IMR-90 (cell line): ENCODE results near the gene ZBTB4. TPM values are rescaled to one million over a fixed set of nuclear protein-coding genes. Genes with fewer than 3 reads are reported as not detected.
A peak's percentile ranks its signal among the peaks of the same experiment; 100 is the strongest.

Experiments
- ATAC-seq: fragments of 200-7000 bp; cut with Tn5 transposase; 2 replicates; pipeline ENCODE4 v1.9.1; 2020; ENCODE audit warnings: low read depth, mild to moderate bottlenecking, moderate library complexity
- BruUV-seq: library from RNA; stranded (reverse); fragments of 400-500 nt; replicated peaks from 2 replicates; lab custom pipeline; 2021; lab: Mats Ljungman, UMichigan
- CTCF ChIA-PET: fragments of 300-600 bp; formaldehyde crosslinking; extraction: SDS; loops from one replicate; lab custom pipeline; 2021; ENCODE audit warnings: antibody characterized with exemption; lab: Yijun Ruan, JAX
- POLR2A ChIA-PET: fragments of 300-600 bp; sonication (Branson Sonifier 250); formaldehyde crosslinking; loops from one replicate; lab custom pipeline; 2022; ENCODE audit warnings: antibody characterized with exemption; ENCODE audit not compliant: unreplicated experiment; lab: Charles Lee
- DNase-seq: peaks from one replicate; pipeline ENCODE4 v3.0.0; 2013
- H2AFZ ChIP-seq: replicated peaks from 2 replicates; pipeline ENCODE3; 2013; ENCODE audit warnings: low read length, mild to moderate bottlenecking; ENCODE audit not compliant: poor library complexity
- H2AK5ac ChIP-seq: 2 replicates; pipeline ENCODE4 v1.6.1; 2013; ENCODE audit warnings: low read depth, low read length, inconsistent platforms
- H2AK9ac ChIP-seq: replicated peaks from 2 replicates; pipeline ENCODE3; 2013; ENCODE audit warnings: mild to moderate bottlenecking, low read depth, low read length, moderate library complexity; ENCODE audit not compliant: poor library complexity
- H2BK120ac ChIP-seq: 2 replicates; pipeline ENCODE4 v1.6.1; 2013; ENCODE audit warnings: low read depth, low read length, inconsistent platforms
- H2BK15ac ChIP-seq: 3 replicates; pipeline ENCODE4 v1.6.1; 2013; ENCODE audit warnings: low read depth, low read length, inconsistent platforms
- H2BK20ac ChIP-seq: 2 replicates; pipeline ENCODE4 v1.6.1; 2013; ENCODE audit warnings: low read depth, mild to moderate bottlenecking, inconsistent platforms, low read length, moderate library complexity
- H2BK5ac ChIP-seq: 2 replicates; pipeline ENCODE4 v1.6.1; 2013; ENCODE audit warnings: mild to moderate bottlenecking, low read depth, low read length, inconsistent platforms; ENCODE audit not compliant: poor library complexity, severe bottlenecking
- H3K14ac ChIP-seq: replicated peaks from 2 replicates; pipeline ENCODE4 v1.6.1; 2013; ENCODE audit warnings: low read depth, low read length, inconsistent platforms
- H3K18ac ChIP-seq: 2 replicates; pipeline ENCODE4 v1.6.1; 2013; ENCODE audit warnings: low read depth, low read length, control low read depth
- H3K23ac ChIP-seq: 2 replicates; pipeline ENCODE4 v1.6.1; 2013; ENCODE audit warnings: low read depth, low read length, inconsistent platforms
- H3K27ac ChIP-seq: 2 replicates; pipeline ENCODE4 v1.5.1; 2013; ENCODE audit warnings: mild to moderate bottlenecking, control low read depth, low read length; ENCODE audit not compliant: insufficient read depth
- H3K27me3 ChIP-seq: 2 replicates; pipeline ENCODE4 v1.6.1; 2013; ENCODE audit warnings: low read length; ENCODE audit not compliant: control insufficient read depth, insufficient read depth
- H3K36me3 ChIP-seq: 2 replicates; pipeline ENCODE4 v1.6.1; 2013; ENCODE audit warnings: low read length, mixed read lengths; ENCODE audit not compliant: control insufficient read depth, insufficient read depth
- H3K4ac ChIP-seq: 2 replicates; pipeline ENCODE4 v1.6.1; 2013; ENCODE audit warnings: low read depth, low read length, inconsistent platforms
- H3K4me1 ChIP-seq: 2 replicates; pipeline ENCODE4 v1.6.1; 2013; ENCODE audit warnings: low read length, mixed read lengths; ENCODE audit not compliant: control insufficient read depth, insufficient read depth
- H3K4me2 ChIP-seq: 2 replicates; pipeline ENCODE4 v1.6.1; 2013; ENCODE audit warnings: low read depth, mild to moderate bottlenecking, control low read depth, low read length, moderate library complexity
- H3K4me3 ChIP-seq: 2 replicates; pipeline ENCODE4 v1.5.1; 2013; ENCODE audit warnings: low read depth, mild to moderate bottlenecking, control low read depth, low read length, moderate library complexity; ENCODE audit not compliant: insufficient read depth
- H3K56ac ChIP-seq: 2 replicates; pipeline ENCODE4 v1.6.1; 2013; ENCODE audit warnings: low read length, inconsistent platforms; ENCODE audit not compliant: insufficient read depth; ENCODE audit errors: extremely low read depth
- H3K79me1 ChIP-seq, 2 experiments: 2 replicates each; pipeline ENCODE4 v1.6.1; 2013; ENCODE audit warnings: low read length in 2 of 2, inconsistent platforms in 1 of 2, low read depth in 1 of 2
- H3K9ac ChIP-seq: 2 replicates; pipeline ENCODE4 v1.6.1; 2013; ENCODE audit warnings: low read depth, low read length, control low read depth
- H3K9me1 ChIP-seq: 2 replicates; pipeline ENCODE4 v1.6.1; 2013; ENCODE audit warnings: low read length, inconsistent platforms; ENCODE audit not compliant: insufficient read depth
- H3K9me3 ChIP-seq: 2 replicates; pipeline ENCODE4 v1.6.1; 2013; ENCODE audit warnings: low read length; ENCODE audit not compliant: control insufficient read depth, insufficient read depth
- H4K20me1 ChIP-seq: 2 replicates; pipeline ENCODE4 v1.6.1; 2013; ENCODE audit warnings: low read length, inconsistent platforms; ENCODE audit not compliant: insufficient read depth
- H4K5ac ChIP-seq: 2 replicates; pipeline ENCODE4 v1.6.1; 2013; ENCODE audit warnings: mild to moderate bottlenecking, low read depth, low read length, control low read depth
- H4K8ac ChIP-seq, 2 experiments: 2 replicates each; pipeline ENCODE4 v1.6.1; 2013; ENCODE audit warnings: low read depth in 2 of 2, low read length in 2 of 2, control low read depth in 1 of 2, inconsistent platforms in 1 of 2
- H4K91ac ChIP-seq: 2 replicates; pipeline ENCODE4 v1.6.1; 2013; ENCODE audit warnings: low read depth, low read length, inconsistent platforms; ENCODE audit not compliant: insufficient read depth
- BHLHE40 ChIP-seq: fragments of 150-350 bp; IDR thresholded peaks from 2 replicates; pipeline ENCODE4 v1.6.1; 2016; ENCODE audit warnings: mild to moderate bottlenecking, low read depth, low read length
- CEBPB ChIP-seq: IDR thresholded peaks from 2 replicates; pipeline ENCODE4 v1.6.1; 2012; ENCODE audit warnings: low read depth, low read length, improper control_type of control experiment
- CHD1 ChIP-seq: IDR thresholded peaks from 2 replicates; pipeline ENCODE4 v1.6.1; 2012; ENCODE audit warnings: low read depth, low read length, improper control_type of control experiment
- FOS ChIP-seq: fragments of 150-350 bp; IDR thresholded peaks from 2 replicates; pipeline ENCODE4 v1.6.1; 2016; ENCODE audit warnings: low read depth, low read length
- MAFK ChIP-seq: IDR thresholded peaks from 2 replicates; pipeline ENCODE4 v1.6.1; 2012; ENCODE audit warnings: low read depth, low read length, improper control_type of control experiment
- MAZ ChIP-seq: IDR thresholded peaks from 2 replicates; pipeline ENCODE4 v1.6.1; 2012; ENCODE audit warnings: low read depth, mild to moderate bottlenecking, low read length, improper control_type of control experiment, moderate library complexity, borderline replicate concordance
- MXI1 ChIP-seq: IDR thresholded peaks from 2 replicates; pipeline ENCODE4 v1.6.1; 2012; ENCODE audit warnings: low read depth, mild to moderate bottlenecking, low read length, moderate library complexity, borderline replicate concordance
- NFE2L2 ChIP-seq: fragments of 150-350 bp; IDR thresholded peaks from 2 replicates; pipeline ENCODE4 v1.6.1; 2016; ENCODE audit warnings: low read depth, mild to moderate bottlenecking, low read length
- POLR2A ChIP-seq: IDR thresholded peaks from 2 replicates; pipeline ENCODE4 v1.6.1; 2012; ENCODE audit warnings: mild to moderate bottlenecking, low read depth, low read length
- RAD21 ChIP-seq: IDR thresholded peaks from 2 replicates; pipeline ENCODE4 v1.6.1; 2012; ENCODE audit warnings: low read length, improper control_type of control experiment
- RCOR1 ChIP-seq: IDR thresholded peaks from 2 replicates; pipeline ENCODE4 v1.6.1; 2012; ENCODE audit warnings: mild to moderate bottlenecking, low read length, improper control_type of control experiment; ENCODE audit not compliant: insufficient replicate concordance
- WGBS, 2 experiments: methylation state at CpG; one replicate each; pipeline versions ENCODE4 v1.1.5 to v1.1.7; 2013; ENCODE audit warnings: missing lambda C conversion rate in 2 of 2; ENCODE audit not compliant: insufficient read length in 1 of 2; ENCODE audit errors: extremely low coverage in 2 of 2; 5-methylcytosine and 5-hydroxymethylcytosine counted together
- dilution Hi-C: fragments of 300-500 bp; cut with HindIII; formaldehyde crosslinking; loops from one replicate; pipeline ENCODE4 v1.14.3; 2018; ENCODE audit warnings: low sequenced_read_pairs; ENCODE audit not compliant: unreplicated experiment
- in situ Hi-C: fragments of 300-500 bp; cut with MboI; formaldehyde crosslinking; loops from 3 replicates; pipeline ENCODE4 v1.14.3; 2019; ENCODE audit warnings: low sequenced_read_pairs, inconsistent platforms, mixed read lengths
- intact Hi-C: fragments of 100-400 bp; cut with micrococcal nuclease; formaldehyde crosslinking; loops from 2 replicates; pipeline ENCODE4 v1.10.0; 2022
- polyA plus RNA-seq, 3 experiments: library from polyadenylated mRNA; depleted of rRNA; stranded (reverse); fragments of >200 nt; gene quantifications; 2 replicates each; pipeline ENCODE4 v1.2.3, GENCODE V29; 2012; ENCODE audit warnings: low replicate concordance in 1 of 3
- total RNA-seq: library from RNA; depleted of rRNA; stranded (reverse); fragments of >200 nt; gene quantifications from 2 replicates; pipeline ENCODE4 v1.2.3, GENCODE V29; 2012
- TF ChIP-seq, protein P1 (sequence below): fragments of 150-350 bp; IDR thresholded peaks from 2 replicates; pipeline ENCODE4 v1.6.1; 2016; ENCODE audit warnings: low read depth, mild to moderate bottlenecking, low read length, moderate library complexity, borderline replicate concordance
- TF ChIP-seq, protein P2 (sequence below): conservative IDR thresholded peaks from 2 replicates; pipeline ENCODE4 v1.5.1; 2012; ENCODE audit warnings: mild to moderate bottlenecking, low read depth, low read length, improper control_type of control experiment
- TF ChIP-seq, protein P3 (sequence below): fragments of 150-350 bp; IDR thresholded peaks from 2 replicates; pipeline ENCODE4 v1.6.1; 2017; ENCODE audit warnings: mild to moderate bottlenecking, antibody characterized with exemption, low read length, low read depth

The ZBTB4 gene
- total and polyA plus RNA-seq, 2 of the 4 experiments (the other 2 are of a cell fraction), result 6.3 to 20.3 TPM

DNA sequence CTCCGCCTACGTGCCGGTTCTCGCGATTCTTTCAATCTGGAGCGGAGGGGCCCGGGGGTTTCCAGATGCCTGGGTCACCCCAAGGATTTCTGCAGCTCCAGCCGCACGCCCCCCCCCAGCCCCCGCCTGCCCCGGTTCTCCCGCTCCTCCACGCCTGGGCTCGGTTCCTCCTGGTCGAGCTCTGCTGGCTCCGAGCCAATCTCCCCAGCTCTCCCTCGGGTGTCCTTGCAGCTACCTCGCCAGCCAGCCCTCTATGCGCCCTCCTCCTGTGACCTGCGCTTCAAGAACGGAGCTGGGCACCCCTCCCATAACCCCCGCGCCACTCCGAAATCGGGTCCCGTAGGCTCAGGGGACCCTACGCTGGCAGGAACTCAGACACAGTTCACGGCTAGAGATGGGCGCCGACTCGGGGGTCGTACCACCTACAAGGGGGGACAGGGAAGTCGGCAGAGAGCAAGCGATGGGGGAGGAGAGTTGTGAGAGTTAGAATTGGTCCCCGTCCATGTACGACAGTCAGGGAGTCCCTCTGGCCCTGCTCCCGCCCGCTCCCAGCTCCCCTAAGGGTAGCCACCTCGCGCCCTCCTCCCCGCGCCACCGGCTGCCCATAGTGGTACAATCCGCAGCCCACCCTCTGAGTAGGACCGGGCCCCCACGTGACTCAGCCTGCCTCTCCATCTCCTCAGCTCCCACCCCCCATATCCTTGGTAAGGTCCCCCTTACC is 39.2 kb downstream of the ZBTB4 start:
- DNase-seq (no peak), ATAC-seq (0 out of 2 replicates have a peak, but pooled peaks have one; percentile 6)
- POLR2A ChIA-PET, result interaction anchor here (0.6 kb wide), 1 partner anchor 935 kb away, joined by 3 read pairs; no protein-coding TSS in a partner anchor
- intact Hi-C loops (no loop called here), in situ Hi-C loops (no loop called here), dilution Hi-C loops (no loop called here)
- Histone ChIP-seq H4K8ac (peak overlapping the region; percentile 84 to 94; a peak in 3 of 4 replicates), H3K36me3 (no peaks in the 10 kb centered on the region), H2AK9ac (peak overlapping the region; percentile 93), H2AFZ (peak overlapping the region; percentile 84), H2BK15ac (0 out of 3 replicates have a peak overlapping the region, but pooled peaks have one; percentile 23), H3K4me3 (peak overlapping the region; percentile 48), H2BK20ac (no peak overlapping the region), H3K4me2 (peak overlapping the region; percentile 80), H3K4ac (peak overlapping the region; percentile 51), H3K27ac (no peak overlapping the region; the same call in 1 of the 2 replicates), H3K9me3 (no peaks in the 10 kb centered on the region), H3K9ac (peak overlapping the region; percentile 67), H3K18ac (peak overlapping the region; percentile 65), H3K9me1 (0 out of 2 replicates have a peak, but pooled peaks cover 5% of the 10 kb centered on the region), H3K27me3 (peaks cover 34% of the 10 kb centered on the region), H4K20me1 (peaks cover 3% of the 10 kb centered on the region; the same call in 1 of the 2 replicates), H3K23ac (peak overlapping the region; percentile 75; the same call in 1 of the 2 replicates), H2AK5ac (peak overlapping the region; percentile 68), H2BK5ac (no peak overlapping the region), H3K56ac (no peak overlapping the region), H3K14ac (0 out of 2 replicates have a peak overlapping the region, but pooled peaks have one; percentile 69), H4K5ac (peak overlapping the region; percentile 97), H3K79me1 (peaks cover 0 to 2% of the 10 kb centered on the region in 2 experiments; a peak in 1 of 4 replicates), H3K4me1 (peaks cover 19% of the 10 kb centered on the region), H2BK120ac (no peak overlapping the region; the same call in 1 of the 2 replicates), H4K91ac (peak overlapping the region; percentile 74; the same call in 1 of the 2 replicates)
- CTCF ChIA-PET, result no interaction called here
- 3% methylated on average over 10 of the region's 46 CpGs; no CpG with 5 or more reads in 1 of the 2 experiments for WGBS, 2 experiments
- BruUV-seq, result no TSS peak
- TF ChIP-seq POLR2A, result no peak
- TF ChIP-seq, protein P1, sequence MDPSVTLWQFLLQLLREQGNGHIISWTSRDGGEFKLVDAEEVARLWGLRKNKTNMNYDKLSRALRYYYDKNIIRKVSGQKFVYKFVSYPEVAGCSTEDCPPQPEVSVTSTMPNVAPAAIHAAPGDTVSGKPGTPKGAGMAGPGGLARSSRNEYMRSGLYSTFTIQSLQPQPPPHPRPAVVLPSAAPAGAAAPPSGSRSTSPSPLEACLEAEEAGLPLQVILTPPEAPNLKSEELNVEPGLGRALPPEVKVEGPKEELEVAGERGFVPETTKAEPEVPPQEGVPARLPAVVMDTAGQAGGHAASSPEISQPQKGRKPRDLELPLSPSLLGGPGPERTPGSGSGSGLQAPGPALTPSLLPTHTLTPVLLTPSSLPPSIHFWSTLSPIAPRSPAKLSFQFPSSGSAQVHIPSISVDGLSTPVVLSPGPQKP, result no peak
- no peak for TF ChIP-seq CHD1
- TF ChIP-seq MAZ, result no peak
- TF ChIP-seq, protein P2, sequence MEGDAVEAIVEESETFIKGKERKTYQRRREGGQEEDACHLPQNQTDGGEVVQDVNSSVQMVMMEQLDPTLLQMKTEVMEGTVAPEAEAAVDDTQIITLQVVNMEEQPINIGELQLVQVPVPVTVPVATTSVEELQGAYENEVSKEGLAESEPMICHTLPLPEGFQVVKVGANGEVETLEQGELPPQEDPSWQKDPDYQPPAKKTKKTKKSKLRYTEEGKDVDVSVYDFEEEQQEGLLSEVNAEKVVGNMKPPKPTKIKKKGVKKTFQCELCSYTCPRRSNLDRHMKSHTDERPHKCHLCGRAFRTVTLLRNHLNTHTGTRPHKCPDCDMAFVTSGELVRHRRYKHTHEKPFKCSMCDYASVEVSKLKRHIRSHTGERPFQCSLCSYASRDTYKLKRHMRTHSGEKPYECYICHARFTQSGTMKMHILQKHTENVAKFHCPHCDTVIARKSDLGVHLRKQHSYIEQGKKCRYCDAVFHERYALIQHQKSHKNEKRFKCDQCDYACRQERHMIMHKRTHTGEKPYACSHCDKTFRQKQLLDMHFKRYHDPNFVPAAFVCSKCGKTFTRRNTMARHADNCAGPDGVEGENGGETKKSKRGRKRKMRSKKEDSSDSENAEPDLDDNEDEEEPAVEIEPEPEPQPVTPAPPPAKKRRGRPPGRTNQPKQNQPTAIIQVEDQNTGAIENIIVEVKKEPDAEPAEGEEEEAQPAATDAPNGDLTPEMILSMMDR, result no peak
- TF ChIP-seq MAFK, result no peak
- TF ChIP-seq, protein P3, sequence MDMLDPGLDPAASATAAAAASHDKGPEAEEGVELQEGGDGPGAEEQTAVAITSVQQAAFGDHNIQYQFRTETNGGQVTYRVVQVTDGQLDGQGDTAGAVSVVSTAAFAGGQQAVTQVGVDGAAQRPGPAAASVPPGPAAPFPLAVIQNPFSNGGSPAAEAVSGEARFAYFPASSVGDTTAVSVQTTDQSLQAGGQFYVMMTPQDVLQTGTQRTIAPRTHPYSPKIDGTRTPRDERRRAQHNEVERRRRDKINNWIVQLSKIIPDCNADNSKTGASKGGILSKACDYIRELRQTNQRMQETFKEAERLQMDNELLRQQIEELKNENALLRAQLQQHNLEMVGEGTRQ, result no peak; the same call in 1 of the 2 replicates
- TF ChIP-seq FOS, result no peak
- TF ChIP-seq NFE2L2, result no peak
- no peak for TF ChIP-seq RAD21
- no peak for TF ChIP-seq RCOR1
- TF ChIP-seq CEBPB, result no peak
- TF ChIP-seq MXI1, result no peak
- no peak for TF ChIP-seq BHLHE40
